CD14-positive monocyte (primary cell): ENCODE results near the gene HACD3. TPM values are rescaled to one million over a fixed set of nuclear protein-coding genes. Genes with fewer than 3 reads are reported as not detected.
A peak's percentile ranks its signal among the peaks of the same experiment; 100 is the strongest.
"Not testable (repeated sequence)": the region's sequence is repeated elsewhere in the genome, so short reads cannot be mapped to it uniquely, and the experiment has no call there.

Experiments
- DNase-seq, 3 donors: peaks; one replicate each; pipeline ENCODE4 v3.0.0-alpha.2; 2011 to 2022
- H2AFZ ChIP-seq: 2 replicates; pipeline ENCODE4 v1.6.0; 2012; ENCODE audit warnings: mild to moderate bottlenecking, low read depth, low read length, inconsistent platforms; ENCODE audit not compliant: insufficient read depth, poor library complexity, severe bottlenecking
- H3K27ac ChIP-seq, 2 donors: 1 replicate in 1 of 2; 2 replicates in 1 of 2; pipeline ENCODE4 v1.5.1; 2012 to 2013; ENCODE audit warnings: low read length in 2 of 2, control low read depth in 1 of 2, inconsistent platforms in 1 of 2, low read depth in 1 of 2, mild to moderate bottlenecking in 1 of 2
- H3K27me3 ChIP-seq, 2 donors: one replicate each; pipeline versions ENCODE4 v1.6.0 to v1.6.1; 2011 to 2013; ENCODE audit warnings: low read length in 2 of 2; ENCODE audit not compliant: control insufficient read depth in 2 of 2, insufficient read depth in 2 of 2
- H3K36me3 ChIP-seq, 2 donors: replicated peaks in 1 of 2; 1 replicate in 1 of 2; 2 replicates in 1 of 2; pipeline versions ENCODE4 v1.5.1 to v1.6.1; 2012 to 2013; ENCODE audit warnings: low read length in 2 of 2, control low read depth in 1 of 2, inconsistent platforms in 1 of 2, mild to moderate bottlenecking in 1 of 2; ENCODE audit not compliant: insufficient read depth in 2 of 2, control insufficient read depth in 1 of 2
- H3K4me1 ChIP-seq, 2 donors: 1 replicate in 1 of 2; 2 replicates in 1 of 2; pipeline versions ENCODE4 v1.5.1 to v1.6.1; 2012 to 2013; ENCODE audit warnings: low read length in 2 of 2, control low read depth in 1 of 2, inconsistent platforms in 1 of 2, mild to moderate bottlenecking in 1 of 2, moderate library complexity in 1 of 2; ENCODE audit not compliant: insufficient read depth in 2 of 2, control insufficient read depth in 1 of 2
- H3K4me2 ChIP-seq: replicated peaks from 2 replicates; pipeline ENCODE3; 2012; ENCODE audit warnings: low read length, moderate library complexity, mild to moderate bottlenecking; ENCODE audit not compliant: poor library complexity, severe bottlenecking; ENCODE audit errors: extremely low read depth
- H3K4me3 ChIP-seq, 3 experiments: fragments of 200-600 bp in 1 of 3; sonication (generic) in 1 of 3; replicated peaks in 1 of 3; 1 replicate in 2 of 3; 2 replicates in 1 of 3; pipeline ENCODE4 v1.5.1; 2011 to 2013; ENCODE audit warnings: low read length in 3 of 3, mild to moderate bottlenecking in 3 of 3, control low read depth in 2 of 3, low read depth in 2 of 3, inconsistent platforms in 1 of 3, moderate library complexity in 1 of 3
- H3K79me2 ChIP-seq: 2 replicates; pipeline ENCODE4 v1.6.0; 2012; ENCODE audit warnings: mild to moderate bottlenecking, control low read depth, inconsistent platforms, low read length, moderate library complexity; ENCODE audit not compliant: insufficient read depth
- H3K9ac ChIP-seq: 2 replicates; pipeline ENCODE4 v1.6.0; 2017; ENCODE audit warnings: low read length, mild to moderate bottlenecking; ENCODE audit not compliant: insufficient read depth, poor library complexity, severe bottlenecking
- H3K9me3 ChIP-seq, 2 donors: replicated peaks in 1 of 2; 1 replicate in 1 of 2; 2 replicates in 1 of 2; pipeline versions ENCODE4 v1.5.1 to v1.6.1; 2012 to 2013; ENCODE audit warnings: low read length in 2 of 2, control low read depth in 1 of 2; ENCODE audit not compliant: control insufficient read depth in 1 of 2, insufficient read depth in 1 of 2
- H4K20me1 ChIP-seq: 2 replicates; pipeline ENCODE4 v1.6.0; 2012; ENCODE audit warnings: mild to moderate bottlenecking, low read length, control low read depth, moderate library complexity; ENCODE audit not compliant: insufficient read depth
- H3K27ac Mint-ChIP-seq, 7 donors: one replicate each; pipeline ENCODE4 v1.8.0; 2020; ENCODE audit warnings: mild to moderate bottlenecking in 7 of 7, mixed read lengths in 7 of 7, moderate library complexity in 6 of 7, inconsistent platforms in 2 of 7
- H3K27me3 Mint-ChIP-seq, 3 donors: one replicate each; pipeline ENCODE4 v1.8.0; 2021 to 2022; ENCODE audit warnings: low read depth in 3 of 3, mild to moderate bottlenecking in 3 of 3, mixed read lengths in 3 of 3, moderate library complexity in 3 of 3, inconsistent platforms in 1 of 3
- H3K36me3 Mint-ChIP-seq, 2 donors: one replicate each; pipeline ENCODE4 v1.8.0; 2020; ENCODE audit warnings: mixed read lengths in 2 of 2, inconsistent platforms in 1 of 2, mild to moderate bottlenecking in 1 of 2
- H3K4me1 Mint-ChIP-seq: one replicate; pipeline ENCODE4 v1.8.0; 2020; ENCODE audit warnings: mild to moderate bottlenecking, mixed read lengths
- H3K4me3 Mint-ChIP-seq, 2 donors: one replicate each; pipeline ENCODE4 v1.8.0; 2020; ENCODE audit warnings: mild to moderate bottlenecking in 2 of 2, mixed read lengths in 2 of 2, moderate library complexity in 1 of 2
- H3K9me3 Mint-ChIP-seq, 7 donors: one replicate each; pipeline ENCODE4 v1.8.0; 2020 to 2022; ENCODE audit warnings: mixed read lengths in 7 of 7, mild to moderate bottlenecking in 6 of 7, moderate library complexity in 6 of 7, inconsistent platforms in 2 of 7
- CTCF ChIP-seq: fragments of 200-600 bp; IDR thresholded peaks from one replicate; pipeline ENCODE4 v1.8.0; 2022; ENCODE audit warnings: antibody characterized with exemption, mild to moderate bottlenecking
- WGBS: methylation state at CpG from one replicate; pipeline ENCODE4 v1.1.5; 2013; ENCODE audit warnings: missing lambda C conversion rate; ENCODE audit not compliant: insufficient coverage; 5-methylcytosine and 5-hydroxymethylcytosine counted together
- intact Hi-C, 2 donors: fragments of 100-400 bp; cut with micrococcal nuclease; formaldehyde crosslinking; loops; one replicate each; pipeline versions ENCODE4 v1.15.0 to v1.15.1; 2023
- polyA plus RNA-seq, 3 donors: library from polyadenylated mRNA; depleted of rRNA in 1 of 3; unstranded in 2 of 3; stranded (reverse) in 1 of 3; fragments of 300-500 nt in 2 of 3; fragments of >200 nt in 1 of 3; fragmentation: Illumina TruSeq in 2 of 3; gene quantifications; 1 replicate in 2 of 3; 2 replicates in 1 of 3; pipeline ENCODE4 v1.2.3, GENCODE V29; 2012 to 2021

The HACD3 gene
- polyA plus RNA-seq, 3 donors, result 2.4 to 12.1 (median 10.8) TPM

- Histone ChIP-seq H4K20me1 (no peaks in the 10 kb centered on the region), H2AFZ (no peak overlapping the region), H3K4me1 (no peaks in the 10 kb centered on the region), H3K27ac (no peak overlapping the region), H3K27me3 (no peaks in the 10 kb centered on the region), H3K79me2 (peaks cover 11% of the 10 kb centered on the region), H3K4me3 (no peak overlapping the region), H3K9me3 (no peaks in the 10 kb centered on the region), H3K4me2 (no peak overlapping the region), H3K36me3 (peaks cover 0 to 11% of the 10 kb centered on the region in 2 donors), H3K9ac (no peak overlapping the region)
- Mint-ChIP-seq H3K27ac (peak overlapping the region in 1 of 7 donors; percentile 3), H3K27me3 (peaks cover 0 to 3% (median 2%) of the 10 kb centered on the region in 3 donors), H3K4me1 (no peaks in the 10 kb centered on the region), H3K4me3 (no peak overlapping the region), H3K9me3 (no peaks in the 10 kb centered on the region), H3K36me3 (peaks cover 0 to 4% of the 10 kb centered on the region in 2 donors)
- no peak for TF ChIP-seq CTCF
- no CpG with 5 or more reads among the region's 3 CpGs for WGBS
- intact Hi-C loops, result no loop called here
- DNase-seq, result no peak
These were observed 20.4 kb downstream of the HACD3 start for GRCh38 chr15:65550681-65551098.

GRCh38 chr15:65551183-65551582 lies 20.9 kb downstream of the HACD3 start:
- Mint-ChIP-seq H3K9me3 (no peaks in the 10 kb centered on the region), H3K4me3 (no peak overlapping the region), H3K27me3 (peaks cover 0 to 3% (median 2%) of the 10 kb centered on the region in 3 donors), H3K27ac (no peak overlapping the region), H3K36me3 (peaks cover 1 to 4% of the 10 kb centered on the region in 2 donors), H3K4me1 (no peaks in the 10 kb centered on the region)
- peaks cover 0 to 15% of the 10 kb centered on the region in 2 donors for H3K36me3 ChIP-seq
- H3K9me3 ChIP-seq, result no peaks in the 10 kb centered on the region
- no peak overlapping the region for H2AFZ ChIP-seq
- no peak for DNase-seq
- H3K9ac ChIP-seq, result no peak overlapping the region
- intact Hi-C loops, result no loop called here
- peaks cover 11% of the 10 kb centered on the region for H3K79me2 ChIP-seq
- no peaks in the 10 kb centered on the region for H4K20me1 ChIP-seq
- H3K4me2 ChIP-seq, result no peak overlapping the region
- no peak overlapping the region for H3K4me3 ChIP-seq
- H3K4me1 ChIP-seq, result no peaks in the 10 kb centered on the region
- H3K27me3 ChIP-seq, result no peaks in the 10 kb centered on the region
- TF ChIP-seq CTCF, result no peak
- 86% methylated on average over 1 of the region's 2 CpGs for WGBS
- no peak overlapping the region for H3K27ac ChIP-seq

GRCh38 chr15:65552851-65553250 lies 22.6 kb downstream of the HACD3 start:
- H3K27ac Mint-ChIP-seq, result not testable (repeated sequence)

More at GRCh38 chr15:65552851-65553250, 22.6 kb downstream of the HACD3 start:
- H3K4me3 ChIP-seq, H2AFZ ChIP-seq, H3K27me3 Mint-ChIP-seq, H3K4me2 ChIP-seq, intact Hi-C loops, H4K20me1 ChIP-seq, H3K27ac ChIP-seq, H3K27me3 ChIP-seq, DNase-seq, H3K4me3 Mint-ChIP-seq, H3K9ac ChIP-seq, H3K4me1 Mint-ChIP-seq, H3K9me3 Mint-ChIP-seq, H3K4me1 ChIP-seq, H3K9me3 ChIP-seq: not testable (repeated sequence)
- H3K36me3 Mint-ChIP-seq, result peaks cover 11 to 16% of the 10 kb centered on the region in 2 donors
- H3K79me2 ChIP-seq, result peaks cover 11% of the 10 kb centered on the region
- peaks cover 0 to 31% of the 10 kb centered on the region in 2 donors for H3K36me3 ChIP-seq
- no CpG with 5 or more reads among the region's 6 CpGs for WGBS
